NCI-H2227 (cell line): Measurements from ENCODE around the gene RIPPLY2.
"Not testable (repeated sequence)": the region's sequence is repeated elsewhere in the genome, so short reads cannot be mapped to it uniquely, and the experiment has no call there.

Experiments
- DNase-seq: peaks from one replicate; lab custom pipeline; 2025; ENCODE audit not compliant: unreplicated experiment; lab: John Stamatoyannopoulos, UW

RIPPLY2 gene

GRCh38 chr6:83897094-83897493 lies 43.9 kb downstream of the RIPPLY2 start:
- DNase-seq: not testable (repeated sequence)

GRCh38 chr6:83901624-83902023 lies 48.5 kb downstream of the RIPPLY2 start:
- no peak for DNase-seq

- no peak for DNase-seq
Measured at GRCh38 chr6:83904395-83904794, 51.2 kb downstream of the RIPPLY2 start.

- no peak for DNase-seq
Measured at GRCh38 chr6:83905648-83906047, 52.5 kb downstream of the RIPPLY2 start.
